Measurements from ENCODE around the gene CDKAL1. TPM values are rescaled to one million over a fixed set of nuclear protein-coding genes. Genes with fewer than 3 reads are reported as not detected.

The CDKAL1 gene
- total RNA-seq, 2 donors from 2014 or later = 23.0 to 23.7 TPM

GRCh38 chr6:20687494-20687893, 153.2 kb downstream of the CDKAL1 start:
- H3K4me3 Mint-ChIP-seq = no peak overlapping the region
- no peaks in the 10 kb centered on the region for H3K9me3 ChIP-seq (ENCODE audit: control insufficient read depth, low read length, poor library complexity, severe bottlenecking)
- DNase-seq (no peak), ATAC-seq (no peak)
- H3K27me3 Mint-ChIP-seq = no peaks in the 10 kb centered on the region
- H3K27ac Mint-ChIP-seq = no peak overlapping the region
- peaks cover 21% of the 10 kb centered on the region for H3K4me1 Mint-ChIP-seq
- H3K36me3 Mint-ChIP-seq (ENCODE audit: low read depth) = no peaks in the 10 kb centered on the region

GRCh38 chr6:20688710-20689500, 154.6 kb downstream of the CDKAL1 start:
- H3K4me3 Mint-ChIP-seq = peak overlapping the region; percentile 31
- no peak for DNase-seq
- no peaks in the 10 kb centered on the region for H3K36me3 Mint-ChIP-seq (ENCODE audit: low read depth)
- peak overlapping the region; percentile 56 for H3K27ac Mint-ChIP-seq
- ATAC-seq = peak; percentile 70
- peaks cover 21% of the 10 kb centered on the region for H3K4me1 Mint-ChIP-seq
- no peaks in the 10 kb centered on the region for H3K27me3 Mint-ChIP-seq
- no peaks in the 10 kb centered on the region for H3K9me3 ChIP-seq (ENCODE audit: control insufficient read depth, low read length, poor library complexity, severe bottlenecking)

DNA sequence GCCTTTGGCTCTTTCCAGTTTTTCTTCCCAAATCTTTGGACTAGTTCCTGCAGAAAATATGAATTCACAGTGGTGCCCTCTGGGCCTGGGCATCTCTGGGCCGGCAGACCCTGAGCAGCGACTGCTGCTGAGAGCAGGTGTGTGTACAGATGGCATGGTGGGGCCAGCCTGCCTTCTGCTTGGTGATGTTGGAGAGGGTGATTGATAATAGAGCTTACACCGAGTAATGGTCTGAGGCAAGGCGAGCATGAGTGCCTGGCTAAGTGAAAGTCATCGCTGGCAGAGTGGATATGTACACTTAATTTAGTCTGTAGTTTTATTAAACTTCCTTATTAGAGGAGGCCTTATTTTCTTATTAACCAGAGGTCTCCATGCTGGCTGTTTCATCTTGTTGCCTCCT, 156.9 kb downstream of the CDKAL1 start:
- no peaks in the 10 kb centered on the region for H3K27me3 Mint-ChIP-seq
- no peaks in the 10 kb centered on the region for H3K36me3 Mint-ChIP-seq (ENCODE audit: low read depth)
- no peak for DNase-seq
- no peak for ATAC-seq
- peaks cover 20% of the 10 kb centered on the region for H3K4me1 Mint-ChIP-seq
- no peak overlapping the region for H3K4me3 Mint-ChIP-seq
- no peak overlapping the region for H3K27ac Mint-ChIP-seq
- no peaks in the 10 kb centered on the region for H3K9me3 ChIP-seq (ENCODE audit: control insufficient read depth, low read length, poor library complexity, severe bottlenecking)

DNA sequence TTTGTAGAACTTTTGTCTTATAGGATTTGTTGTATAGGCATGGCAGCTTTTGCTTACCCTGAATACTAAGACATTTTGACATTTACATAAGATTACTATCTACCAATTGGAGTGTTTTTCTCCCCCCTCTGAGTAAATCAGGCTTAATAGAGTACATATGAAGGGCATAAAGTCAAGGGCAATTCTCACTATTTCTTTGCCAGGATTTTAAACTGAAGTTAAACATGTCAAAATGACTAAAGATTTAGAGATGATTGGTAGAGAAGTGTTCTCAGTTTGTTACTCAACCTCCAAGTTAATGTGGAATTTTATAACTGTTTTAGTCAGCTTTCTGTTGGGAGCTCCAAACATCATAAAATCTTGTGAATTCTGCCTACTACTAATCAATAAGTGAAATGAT, 157.8 kb downstream of the CDKAL1 start:
- ATAC-seq (no peak), DNase-seq (no peak)
- no peaks in the 10 kb centered on the region for H3K9me3 ChIP-seq (ENCODE audit: control insufficient read depth, low read length, poor library complexity, severe bottlenecking)
- no peak overlapping the region for H3K27ac Mint-ChIP-seq
- no peak overlapping the region for H3K4me3 Mint-ChIP-seq
- H3K27me3 Mint-ChIP-seq = no peaks in the 10 kb centered on the region
- H3K4me1 Mint-ChIP-seq = peaks cover 23% of the 10 kb centered on the region
- no peaks in the 10 kb centered on the region for H3K36me3 Mint-ChIP-seq (ENCODE audit: low read depth)

GRCh38 chr6:20693466-20694063, 159.3 kb downstream of the CDKAL1 start:
- Mint-ChIP-seq H3K27ac (no peak overlapping the region), H3K4me3 (no peak overlapping the region)

GRCh38 chr6:20696676-20697075, 162.4 kb downstream of the CDKAL1 start:
- H3K36me3 Mint-ChIP-seq (ENCODE audit: low read depth) = peaks cover 2% of the 10 kb centered on the region
- ATAC-seq (no peak), DNase-seq (no peak)
- no peak overlapping the region for H3K4me3 Mint-ChIP-seq
- H3K27ac Mint-ChIP-seq = no peak overlapping the region
- H3K9me3 ChIP-seq (ENCODE audit: control insufficient read depth, low read length, poor library complexity, severe bottlenecking) = no peaks in the 10 kb centered on the region
- H3K27me3 Mint-ChIP-seq = no peaks in the 10 kb centered on the region
- peaks cover 18% of the 10 kb centered on the region for H3K4me1 Mint-ChIP-seq

More at GRCh38 chr6:20693466-20694063, 159.3 kb downstream of the CDKAL1 start:
- ATAC-seq (no peak), DNase-seq (no peak)
- no peaks in the 10 kb centered on the region for H3K9me3 ChIP-seq (ENCODE audit: control insufficient read depth, low read length, poor library complexity, severe bottlenecking)
- Mint-ChIP-seq H3K27me3 (no peaks in the 10 kb centered on the region), H3K36me3 (ENCODE audit: low read depth) (peaks cover 2% of the 10 kb centered on the region), H3K4me1 (peaks cover 17% of the 10 kb centered on the region)

DNA sequence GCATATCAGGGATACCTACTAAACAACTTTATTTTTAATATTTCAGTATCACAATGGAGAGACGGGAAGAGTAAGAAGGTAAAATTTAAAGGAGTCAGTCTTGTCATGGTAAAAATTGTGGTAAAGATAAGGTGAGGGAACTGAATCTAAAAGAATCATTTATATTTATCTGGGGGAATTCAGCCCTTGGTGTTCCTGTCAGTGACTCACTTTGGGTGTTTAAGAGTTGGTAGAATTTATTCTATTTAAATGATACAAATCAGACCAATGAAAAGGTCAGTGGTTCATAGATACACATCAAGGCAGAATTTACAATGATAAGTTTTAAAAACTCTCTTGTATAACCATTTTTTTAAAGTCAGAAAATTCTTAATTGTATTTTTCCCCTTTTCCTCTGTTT, 164.4 kb downstream of the CDKAL1 start:
- H3K4me3 Mint-ChIP-seq = no peak overlapping the region
- peaks cover 2% of the 10 kb centered on the region for H3K36me3 Mint-ChIP-seq (ENCODE audit: low read depth)
- H3K27me3 Mint-ChIP-seq = no peaks in the 10 kb centered on the region
- no peaks in the 10 kb centered on the region for H3K9me3 ChIP-seq (ENCODE audit: control insufficient read depth, low read length, poor library complexity, severe bottlenecking)
- H3K4me1 Mint-ChIP-seq = peaks cover 19% of the 10 kb centered on the region
- DNase-seq (no peak), ATAC-seq (no peak)
- peak overlapping the region; percentile 47 for H3K27ac Mint-ChIP-seq

- DNase-seq (no peak), ATAC-seq (no peak)
Observed at GRCh38 chr6:20699402-20699801, 165.1 kb downstream of the CDKAL1 start.

DNA sequence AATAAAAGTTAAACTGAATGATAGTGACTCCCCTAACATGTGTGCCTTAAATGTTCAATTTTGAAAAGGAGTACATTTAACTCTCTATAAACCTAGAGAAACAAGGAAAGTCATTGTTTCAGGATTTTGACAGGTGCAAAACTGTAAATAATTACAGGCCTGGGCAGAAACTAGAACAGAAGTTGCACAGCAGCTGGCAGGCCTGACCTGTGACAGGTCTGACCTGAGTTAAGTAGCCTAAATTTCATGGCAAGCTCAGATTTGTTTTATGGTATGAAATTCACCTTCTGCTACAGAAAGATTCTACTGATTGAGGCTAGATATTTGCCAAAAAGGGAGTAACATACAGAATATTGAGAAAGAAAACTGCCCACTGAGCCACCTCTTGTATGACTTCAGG, 166.1 kb downstream of the CDKAL1 start:
- Mint-ChIP-seq H3K27me3 (no peaks in the 10 kb centered on the region), H3K4me1 (peaks cover 24% of the 10 kb centered on the region)

More at GRCh38 chr6:20699402-20699801, 165.1 kb downstream of the CDKAL1 start:
- no peaks in the 10 kb centered on the region for H3K9me3 ChIP-seq (ENCODE audit: control insufficient read depth, low read length, poor library complexity, severe bottlenecking)
- H3K36me3 Mint-ChIP-seq (ENCODE audit: low read depth) = peaks cover 2% of the 10 kb centered on the region
- H3K4me3 Mint-ChIP-seq = no peak overlapping the region
- H3K4me1 Mint-ChIP-seq = peaks cover 25% of the 10 kb centered on the region
- H3K27me3 Mint-ChIP-seq = no peaks in the 10 kb centered on the region
- no peak overlapping the region for H3K27ac Mint-ChIP-seq

DNA sequence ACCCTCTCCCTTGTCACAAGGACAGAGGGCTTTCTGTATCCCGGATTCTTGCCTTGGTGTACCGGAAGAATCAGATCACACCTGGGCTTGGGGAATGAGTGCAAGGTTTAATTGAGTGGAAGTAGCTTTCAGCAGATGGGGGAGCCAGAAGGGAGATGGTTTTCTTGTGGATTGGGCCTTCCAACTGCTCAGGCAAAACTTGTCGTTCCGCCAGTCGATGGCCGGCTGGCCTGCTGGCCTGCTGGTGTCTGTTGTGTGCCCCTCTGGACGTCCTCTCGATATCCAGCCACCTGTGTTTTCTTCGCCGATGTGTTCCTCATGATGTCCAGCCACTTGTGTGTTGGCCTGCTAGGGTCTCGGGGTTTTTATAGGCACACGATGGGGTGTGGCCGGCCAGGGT, 168.1 kb downstream of the CDKAL1 start:
- Mint-ChIP-seq H3K36me3 (ENCODE audit: low read depth) (peaks cover 2% of the 10 kb centered on the region), H3K4me3 (no peak overlapping the region), H3K27ac (no peak overlapping the region), H3K4me1 (peaks cover 23% of the 10 kb centered on the region), H3K27me3 (no peaks in the 10 kb centered on the region)
- DNase-seq (no peak), ATAC-seq (no peak)
- no peaks in the 10 kb centered on the region for H3K9me3 ChIP-seq (ENCODE audit: control insufficient read depth, low read length, poor library complexity, severe bottlenecking)

More for the DNA sequence above, 166.1 kb downstream of the CDKAL1 start:
- Mint-ChIP-seq H3K36me3 (ENCODE audit: low read depth) (peaks cover 2% of the 10 kb centered on the region), H3K4me3 (no peak overlapping the region), H3K27ac (no peak overlapping the region)
- H3K9me3 ChIP-seq (ENCODE audit: control insufficient read depth, low read length, poor library complexity, severe bottlenecking) = no peaks in the 10 kb centered on the region
- DNase-seq (no peak), ATAC-seq (no peak)

- Mint-ChIP-seq H3K27me3 (no peaks in the 10 kb centered on the region), H3K4me1 (peaks cover 23% of the 10 kb centered on the region), H3K27ac (no peak overlapping the region), H3K4me3 (no peak overlapping the region), H3K36me3 (ENCODE audit: low read depth) (peaks cover 2% of the 10 kb centered on the region)
- no peak for DNase-seq
- no peak for ATAC-seq
- H3K9me3 ChIP-seq (ENCODE audit: control insufficient read depth, low read length, poor library complexity, severe bottlenecking) = no peaks in the 10 kb centered on the region
Observed at GRCh38 chr6:20703049-20703448, 168.8 kb downstream of the CDKAL1 start.

GRCh38 chr6:20704325-20705025, 170.2 kb downstream of the CDKAL1 start:
- no peak overlapping the region for H3K27ac Mint-ChIP-seq

GRCh38 chr6:20705741-20706140, 171.5 kb downstream of the CDKAL1 start:
- Mint-ChIP-seq H3K4me1 (peaks cover 20% of the 10 kb centered on the region), H3K27ac (no peak overlapping the region), H3K4me3 (no peak overlapping the region), H3K36me3 (ENCODE audit: low read depth) (no peaks in the 10 kb centered on the region), H3K27me3 (no peaks in the 10 kb centered on the region)
- no peaks in the 10 kb centered on the region for H3K9me3 ChIP-seq (ENCODE audit: control insufficient read depth, low read length, poor library complexity, severe bottlenecking)
- no peak for DNase-seq
- no peak for ATAC-seq

More at GRCh38 chr6:20704325-20705025, 170.2 kb downstream of the CDKAL1 start:
- H3K4me3 Mint-ChIP-seq = no peak overlapping the region
- no peaks in the 10 kb centered on the region for H3K9me3 ChIP-seq (ENCODE audit: control insufficient read depth, low read length, poor library complexity, severe bottlenecking)
- H3K27me3 Mint-ChIP-seq = no peaks in the 10 kb centered on the region
- ATAC-seq (no peak), DNase-seq (no peak)
- H3K36me3 Mint-ChIP-seq (ENCODE audit: low read depth) = no peaks in the 10 kb centered on the region
- H3K4me1 Mint-ChIP-seq = peaks cover 20% of the 10 kb centered on the region
